ENCODE measurements around the gene TSPEAR.

Gene TSPEAR

GRCh38 chr21:44529503-44530125, 181.8 kb downstream of the TSPEAR start:
- H3K4me3 ChIP-seq (ENCODE audit: low read depth, low read length) = no peak overlapping the region
- DNase-seq (ENCODE audit: low read depth) = no peak
- TF ChIP-seq MYC (IDR thresholded peaks at IDR 0.05; ENCODE audit: low read depth, low read length) = no peak
- no peak for TF ChIP-seq CTCF (IDR thresholded peaks at IDR 0.05; ENCODE audit: low read depth, low read length)
- no peak for TF ChIP-seq MAX (IDR thresholded peaks at IDR 0.05; ENCODE audit: low read depth, low read length)
- TF ChIP-seq POLR2A (IDR thresholded peaks at IDR 0.05; ENCODE audit: extremely low read depth, insufficient read length) = no peak

GRCh38 chr21:44529011-44529421, 182.4 kb downstream of the TSPEAR start:
- H3K4me3 ChIP-seq (ENCODE audit: low read depth, low read length) = no peak overlapping the region
- TF ChIP-seq CTCF (IDR thresholded peaks at IDR 0.05; ENCODE audit: low read depth, low read length) (no peak), MYC (IDR thresholded peaks at IDR 0.05; ENCODE audit: low read depth, low read length) (no peak), MAX (IDR thresholded peaks at IDR 0.05; ENCODE audit: low read depth, low read length) (no peak), POLR2A (IDR thresholded peaks at IDR 0.05; ENCODE audit: extremely low read depth, insufficient read length) (no peak)
- DNase-seq (ENCODE audit: low read depth) = no peak

- no peak for DNase-seq (ENCODE audit: low read depth)
- no peak overlapping the region for H3K4me3 ChIP-seq (ENCODE audit: low read depth, low read length)
- TF ChIP-seq MAX (IDR thresholded peaks at IDR 0.05; ENCODE audit: low read depth, low read length) (no peak), POLR2A (IDR thresholded peaks at IDR 0.05; ENCODE audit: extremely low read depth, insufficient read length) (no peak), CTCF (IDR thresholded peaks at IDR 0.05; ENCODE audit: low read depth, low read length) (no peak), MYC (IDR thresholded peaks at IDR 0.05; ENCODE audit: low read depth, low read length) (no peak)
These were observed 182.8 kb downstream of the TSPEAR start for GRCh38 chr21:44528634-44528995.

GRCh38 chr21:44527983-44528633, 183.3 kb downstream of the TSPEAR start:
- TF ChIP-seq MYC (IDR thresholded peaks at IDR 0.05; ENCODE audit: low read depth, low read length) (no peak), MAX (IDR thresholded peaks at IDR 0.05; ENCODE audit: low read depth, low read length) (no peak), CTCF (IDR thresholded peaks at IDR 0.05; ENCODE audit: low read depth, low read length) (no peak), POLR2A (IDR thresholded peaks at IDR 0.05; ENCODE audit: extremely low read depth, insufficient read length) (no peak)
- H3K4me3 ChIP-seq (ENCODE audit: low read depth, low read length) = no peak overlapping the region
- DNase-seq (ENCODE audit: low read depth) = no peak

GRCh38 chr21:44527156-44527982, 184.0 kb downstream of the TSPEAR start:
- DNase-seq (ENCODE audit: low read depth) = no peak
- TF ChIP-seq CTCF (IDR thresholded peaks at IDR 0.05; ENCODE audit: low read depth, low read length) (no peak), MYC (IDR thresholded peaks at IDR 0.05; ENCODE audit: low read depth, low read length) (no peak), MAX (IDR thresholded peaks at IDR 0.05; ENCODE audit: low read depth, low read length) (no peak), POLR2A (IDR thresholded peaks at IDR 0.05; ENCODE audit: extremely low read depth, insufficient read length) (no peak)
- H3K4me3 ChIP-seq (ENCODE audit: low read depth, low read length) = no peak overlapping the region

Data from NB4 (cell line).